IPS-NIHi7 (cell line): ENCODE data around the gene MAN2B2.

Experiments
- DNase-seq: peaks from one replicate; pipeline ENCODE4 v3.0.0; 2012; ENCODE audit warnings: mixed read lengths; ENCODE audit errors: extremely low spot score

Gene MAN2B2

GRCh38 chr4:6574747-6575502, at the start of gene MAN2B2:
Gene MAN2B2, plus strand, starts transcription at chr4:6575189. Its CDS starts 22 bp downstream, at chr4:6575211.
- peak; percentile 100 for DNase-seq

- DNase-seq, result no peak
Measured at GRCh38 chr4:6525474-6525873, 49.5 kb upstream of the MAN2B2 start.

- DNase-seq, result no peak
Measured at GRCh38 chr4:6526156-6526555, 48.8 kb upstream of the MAN2B2 start.

GRCh38 chr4:6526671-6527091, 48.3 kb upstream of the MAN2B2 start:
- DNase-seq, result peak; percentile 63

- no peak for DNase-seq
Measured at GRCh38 chr4:6527259-6527658, 47.7 kb upstream of the MAN2B2 start.

GRCh38 chr4:6527683-6528595, 47.0 kb upstream of the MAN2B2 start:
- DNase-seq, result no peak

GRCh38 chr4:6529021-6529420, 46.0 kb upstream of the MAN2B2 start:
- peak; percentile 43 for DNase-seq

GRCh38 chr4:6530301-6530700, 44.7 kb upstream of the MAN2B2 start:
- no peak for DNase-seq

GRCh38 chr4:6530964-6531363, 44.0 kb upstream of the MAN2B2 start:
- DNase-seq, result no peak

- DNase-seq, result no peak
Measured at GRCh38 chr4:6532102-6532501, 42.9 kb upstream of the MAN2B2 start.

- DNase-seq, result no peak
Measured at GRCh38 chr4:6532658-6533057, 42.3 kb upstream of the MAN2B2 start.

- no peak for DNase-seq
Measured at GRCh38 chr4:6534050-6534449, 40.9 kb upstream of the MAN2B2 start.

- no peak for DNase-seq
Measured at GRCh38 chr4:6534618-6535328, 40.2 kb upstream of the MAN2B2 start.

- no peak for DNase-seq
Measured at GRCh38 chr4:6535329-6535692, 39.7 kb upstream of the MAN2B2 start.

- no peak for DNase-seq
Measured at GRCh38 chr4:6535706-6536105, 39.3 kb upstream of the MAN2B2 start.

- no peak for DNase-seq
Measured at GRCh38 chr4:6538111-6538510, 36.9 kb upstream of the MAN2B2 start.

GRCh38 chr4:6538575-6538974, 36.4 kb upstream of the MAN2B2 start:
- DNase-seq, result no peak

- no peak for DNase-seq
Measured at GRCh38 chr4:6539009-6539764, 35.8 kb upstream of the MAN2B2 start.

GRCh38 chr4:6540879-6541278, 34.1 kb upstream of the MAN2B2 start:
- no peak for DNase-seq

GRCh38 chr4:6541789-6542188, 33.2 kb upstream of the MAN2B2 start:
- DNase-seq, result no peak

GRCh38 chr4:6542951-6543350, 32.0 kb upstream of the MAN2B2 start:
- DNase-seq, result no peak

GRCh38 chr4:6546091-6546490, 28.9 kb upstream of the MAN2B2 start:
- no peak for DNase-seq
